Cardiac muscle cell (in vitro differentiated cells and primary cell): ENCODE results near the gene HHATL. TPM values are rescaled to one million over a fixed set of nuclear protein-coding genes. Genes with fewer than 3 reads are reported as not detected.
A peak's percentile ranks its signal among the peaks of the same experiment; 100 is the strongest.

Source experiments
- DNase-seq, 2 donors: peaks; one replicate each; pipeline versions ENCODE4 v3.0.0 to v3.0.0-alpha.2; 2010 to 2017; ENCODE audit warnings: low read depth in 1 of 2, low spot score in 1 of 2
- H3K27ac ChIP-seq: fragments of 200-600 bp; sonication (generic); 2 replicates; pipeline ENCODE4 v1.5.1; 2016
- H3K27me3 ChIP-seq: fragments of 200-600 bp; sonication (generic); 2 replicates; pipeline ENCODE4 v1.6.0; 2016; ENCODE audit warnings: control low read depth
- H3K36me3 ChIP-seq: fragments of 200-600 bp; sonication (generic); 2 replicates; pipeline ENCODE4 v1.5.1; 2016; ENCODE audit warnings: control low read depth
- H3K4me1 ChIP-seq: fragments of 200-600 bp; sonication (generic); 2 replicates; pipeline ENCODE4 v1.8.1; 2017; ENCODE audit warnings: low read depth, mild to moderate bottlenecking, mixed run types
- H3K4me3 ChIP-seq: fragments of 200-600 bp; sonication (generic); 2 replicates; pipeline ENCODE4 v1.5.1; 2016; ENCODE audit warnings: mild to moderate bottlenecking
- H3K9me3 ChIP-seq: fragments of 200-600 bp; sonication (generic); 2 replicates; pipeline ENCODE4 v1.5.1; 2017; ENCODE audit warnings: low read depth, mild to moderate bottlenecking, control low read depth
- polyA plus RNA-seq: library from polyadenylated mRNA; unstranded; fragments of >200 nt; fragmentation: Nextera tagmentation; extraction: Ambion mirVana; gene quantifications from 2 replicates; pipeline ENCODE4 v1.2.1, GENCODE V29; 2016
- total RNA-seq: library from RNA; depleted of rRNA; stranded (reverse); fragments of >200 nt; gene quantifications from 2 replicates; pipeline ENCODE4 v1.2.3, GENCODE V29; 2016
- TF ChIP-seq, protein P1 (sequence below): IDR thresholded peaks from 2 replicates; pipeline ENCODE4 v1.5.1; 2012; ENCODE audit warnings: low read depth, mild to moderate bottlenecking, low read length

The HHATL gene
- total and polyA plus RNA-seq, 2 experiments from 2014 or later: 7.8 to 8.1 TPM

DNA sequence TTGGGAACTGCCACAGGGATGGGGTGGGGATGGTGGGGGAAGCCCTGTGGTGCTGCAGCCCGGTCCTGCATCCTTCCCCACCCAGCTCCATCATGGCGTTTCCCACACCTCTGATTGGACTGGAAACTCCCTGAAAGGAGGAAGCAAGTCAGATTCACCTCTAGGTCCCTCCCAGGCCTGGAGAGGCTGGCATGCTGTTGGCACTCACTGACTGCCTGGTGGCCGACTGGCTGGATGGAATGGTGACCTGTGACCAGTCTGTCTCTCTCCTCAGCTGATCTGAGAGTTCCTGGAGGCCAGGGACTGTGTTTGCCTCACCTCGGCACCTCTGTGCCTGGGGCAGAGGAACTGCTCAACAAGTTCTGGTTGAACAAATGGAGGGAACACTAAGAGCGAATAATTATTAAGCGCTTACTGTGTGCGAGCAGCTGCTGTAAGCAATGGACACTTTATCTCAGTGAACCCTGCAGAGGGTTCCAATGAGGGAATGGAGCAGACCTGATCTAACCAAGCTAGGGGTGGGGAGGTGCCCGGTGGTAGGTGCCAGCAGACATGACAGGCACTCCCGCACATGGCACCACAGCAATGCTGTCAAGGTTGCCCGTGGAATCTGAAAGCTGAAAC is 3.5 kb upstream of the HHATL start:
- DNase-seq: no peak
- no peaks in the 10 kb centered on the region for H3K9me3 ChIP-seq
- H3K27ac ChIP-seq: no peak overlapping the region
- no peak overlapping the region for H3K4me3 ChIP-seq
- H3K27me3 ChIP-seq: no peaks in the 10 kb centered on the region
- TF ChIP-seq, protein P1, sequence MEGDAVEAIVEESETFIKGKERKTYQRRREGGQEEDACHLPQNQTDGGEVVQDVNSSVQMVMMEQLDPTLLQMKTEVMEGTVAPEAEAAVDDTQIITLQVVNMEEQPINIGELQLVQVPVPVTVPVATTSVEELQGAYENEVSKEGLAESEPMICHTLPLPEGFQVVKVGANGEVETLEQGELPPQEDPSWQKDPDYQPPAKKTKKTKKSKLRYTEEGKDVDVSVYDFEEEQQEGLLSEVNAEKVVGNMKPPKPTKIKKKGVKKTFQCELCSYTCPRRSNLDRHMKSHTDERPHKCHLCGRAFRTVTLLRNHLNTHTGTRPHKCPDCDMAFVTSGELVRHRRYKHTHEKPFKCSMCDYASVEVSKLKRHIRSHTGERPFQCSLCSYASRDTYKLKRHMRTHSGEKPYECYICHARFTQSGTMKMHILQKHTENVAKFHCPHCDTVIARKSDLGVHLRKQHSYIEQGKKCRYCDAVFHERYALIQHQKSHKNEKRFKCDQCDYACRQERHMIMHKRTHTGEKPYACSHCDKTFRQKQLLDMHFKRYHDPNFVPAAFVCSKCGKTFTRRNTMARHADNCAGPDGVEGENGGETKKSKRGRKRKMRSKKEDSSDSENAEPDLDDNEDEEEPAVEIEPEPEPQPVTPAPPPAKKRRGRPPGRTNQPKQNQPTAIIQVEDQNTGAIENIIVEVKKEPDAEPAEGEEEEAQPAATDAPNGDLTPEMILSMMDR: no peak
- H3K4me1 ChIP-seq: peaks cover 14% of the 10 kb centered on the region
- no peaks in the 10 kb centered on the region for H3K36me3 ChIP-seq

DNA sequence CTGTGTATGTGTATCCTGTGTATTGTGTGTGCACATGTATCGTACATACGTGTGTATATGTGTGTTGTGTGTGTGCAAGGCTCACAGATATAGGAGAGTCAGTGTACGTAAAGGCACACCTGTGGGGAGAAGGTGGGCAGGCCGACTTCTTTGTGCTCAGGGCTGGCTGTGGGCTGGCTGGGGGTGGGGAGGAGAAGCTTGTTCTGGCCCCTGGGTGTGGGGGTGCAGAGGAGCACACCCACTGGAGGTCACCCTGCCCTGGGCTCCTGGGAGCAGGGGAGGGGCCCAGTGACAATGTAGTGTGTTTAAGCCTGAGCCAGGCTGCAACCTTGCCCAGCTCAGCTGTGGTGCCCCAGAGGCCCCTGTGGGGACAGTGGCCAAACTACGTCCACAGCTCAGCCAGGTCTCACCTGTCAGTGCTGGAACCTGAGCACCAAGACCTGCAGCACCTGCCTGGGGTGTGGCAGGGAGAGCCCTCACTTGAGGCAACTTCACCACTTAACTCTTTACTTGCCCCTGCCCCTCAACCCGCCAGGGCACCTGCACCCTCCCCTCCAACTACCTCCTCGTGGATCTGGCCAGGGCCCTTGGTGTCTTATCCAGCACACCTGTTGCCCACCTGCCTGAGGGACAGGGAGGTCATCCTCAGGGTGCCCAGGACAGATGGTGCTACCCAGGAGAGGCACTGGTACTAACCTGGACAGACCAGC is 2.6 kb upstream of the HHATL start:
- Histone ChIP-seq H3K9me3 (no peaks in the 10 kb centered on the region), H3K4me1 (peaks cover 14% of the 10 kb centered on the region), H3K4me3 (no peak overlapping the region), H3K27me3 (no peaks in the 10 kb centered on the region), H3K36me3 (no peaks in the 10 kb centered on the region), H3K27ac (no peak overlapping the region)
- DNase-seq: no peak
- TF ChIP-seq, protein P1: no peak

DNA sequence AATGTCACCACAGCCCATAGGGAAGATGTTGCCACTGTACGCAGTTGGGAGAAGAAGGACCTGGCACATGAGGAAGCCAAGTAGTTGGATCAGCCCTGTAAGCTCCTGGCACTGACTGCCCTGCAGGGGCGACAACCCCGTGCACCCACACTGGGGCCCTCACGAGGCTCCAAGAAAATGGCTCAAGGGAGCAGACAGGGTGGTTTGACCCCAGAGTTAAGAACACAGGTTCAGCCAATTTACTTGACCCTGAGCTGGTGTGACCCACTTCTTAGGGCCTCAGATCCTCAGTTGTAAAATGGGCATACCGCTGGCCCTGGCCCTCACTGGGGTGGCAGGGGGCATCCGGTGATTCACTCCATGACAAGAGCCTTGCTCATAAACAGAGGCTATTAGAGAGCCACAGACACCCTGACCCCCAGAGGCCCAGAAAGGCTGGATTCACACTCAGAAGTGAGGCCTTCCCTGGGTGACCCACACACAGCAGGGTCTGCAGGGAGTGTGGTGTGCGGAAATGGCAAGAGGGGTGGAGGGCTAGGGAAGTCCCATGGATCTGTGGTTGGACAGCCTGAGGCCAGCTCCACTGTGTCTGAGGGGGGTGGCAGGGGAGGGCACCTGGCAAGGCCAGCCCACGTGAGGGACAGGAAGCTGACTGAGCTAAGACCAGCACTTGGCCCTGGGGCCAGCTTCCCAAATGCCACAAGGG is 1.7 kb upstream of the HHATL start:
- H3K4me3 ChIP-seq: no peak overlapping the region
- H3K36me3 ChIP-seq: no peaks in the 10 kb centered on the region
- H3K9me3 ChIP-seq: no peaks in the 10 kb centered on the region
- H3K4me1 ChIP-seq: peaks cover 14% of the 10 kb centered on the region
- no peak for DNase-seq
- H3K27me3 ChIP-seq: no peaks in the 10 kb centered on the region
- TF ChIP-seq, protein P1: no peak
- no peak overlapping the region for H3K27ac ChIP-seq

DNA sequence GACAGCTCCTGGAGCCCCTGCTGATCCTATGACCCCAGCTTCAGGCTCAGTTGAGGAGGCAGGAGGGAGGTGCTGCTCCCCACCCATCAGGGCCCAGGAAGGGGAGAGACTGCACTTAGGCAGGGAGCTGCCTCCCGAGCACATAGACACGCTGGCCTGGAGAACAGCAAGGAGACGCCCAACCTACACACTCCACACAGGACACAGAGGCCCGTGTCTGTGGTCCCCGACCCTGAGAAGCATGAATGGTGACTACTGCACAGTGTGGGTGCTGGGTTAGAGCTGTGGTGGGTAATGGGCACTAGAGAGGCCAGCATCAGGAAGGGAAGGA is 1.1 kb upstream of the HHATL start:
- Histone ChIP-seq H3K4me3 (no peak overlapping the region), H3K4me1 (peaks cover 14% of the 10 kb centered on the region), H3K9me3 (no peaks in the 10 kb centered on the region), H3K36me3 (no peaks in the 10 kb centered on the region), H3K27ac (no peak overlapping the region), H3K27me3 (no peaks in the 10 kb centered on the region)
- no peak for DNase-seq
- TF ChIP-seq, protein P1: no peak

DNA sequence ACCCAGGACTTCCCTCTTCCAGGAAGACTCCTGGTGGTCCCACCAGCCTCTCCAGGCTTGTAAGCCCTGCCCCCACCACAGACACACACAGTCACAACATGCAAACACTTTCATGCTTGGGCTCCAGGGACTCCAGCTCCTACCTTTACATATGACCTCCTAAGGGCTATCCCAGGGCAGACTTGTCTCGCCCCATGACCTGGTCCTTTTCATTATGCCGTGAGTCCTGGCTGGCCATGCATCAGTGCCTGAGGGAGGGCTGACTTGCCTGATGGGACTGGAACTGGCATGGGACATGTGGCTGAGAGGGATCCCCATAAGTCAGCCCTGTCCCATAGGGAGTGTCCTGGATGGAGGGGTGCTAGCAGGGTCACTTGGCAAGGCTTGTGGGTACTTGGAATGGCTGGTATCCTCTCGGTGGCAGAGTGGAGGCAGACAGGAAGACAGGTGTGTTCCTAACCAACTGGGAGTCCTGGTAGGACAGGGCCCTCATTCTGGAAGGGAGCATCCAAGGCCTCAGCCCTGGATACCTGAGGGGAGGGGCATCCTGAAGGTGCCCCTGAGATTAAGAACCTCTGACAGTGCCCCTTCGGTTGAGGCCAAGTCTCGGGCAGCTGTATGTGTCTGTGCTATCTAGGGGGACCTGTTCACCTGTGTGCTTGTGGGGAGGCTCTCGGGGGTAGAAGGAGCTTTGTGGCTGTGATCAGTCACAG is 540 bp upstream of the HHATL start:
- DNase-seq: no peak
- TF ChIP-seq, protein P1: no peak
- Histone ChIP-seq H3K27me3 (no peaks in the 10 kb centered on the region), H3K4me3 (no peak overlapping the region), H3K4me1 (peaks cover 14% of the 10 kb centered on the region), H3K36me3 (no peaks in the 10 kb centered on the region), H3K9me3 (no peaks in the 10 kb centered on the region), H3K27ac (peak overlapping the region; percentile 25)
